HG03135 (cell line): Measurements from ENCODE around the gene RNF32.
"Not testable (repeated sequence)": the region's sequence is repeated elsewhere in the genome, so short reads cannot be mapped to it uniquely, and the experiment has no call there.

Experiments used
- ATAC-seq: cut with Tn5 transposase; IDR thresholded peaks from one replicate; pipeline ENCODE4 v1.9.1; 2021; ENCODE audit warnings: mild to moderate bottlenecking, moderate library complexity; ENCODE audit not compliant: unreplicated experiment

The RNF32 gene

DNA sequence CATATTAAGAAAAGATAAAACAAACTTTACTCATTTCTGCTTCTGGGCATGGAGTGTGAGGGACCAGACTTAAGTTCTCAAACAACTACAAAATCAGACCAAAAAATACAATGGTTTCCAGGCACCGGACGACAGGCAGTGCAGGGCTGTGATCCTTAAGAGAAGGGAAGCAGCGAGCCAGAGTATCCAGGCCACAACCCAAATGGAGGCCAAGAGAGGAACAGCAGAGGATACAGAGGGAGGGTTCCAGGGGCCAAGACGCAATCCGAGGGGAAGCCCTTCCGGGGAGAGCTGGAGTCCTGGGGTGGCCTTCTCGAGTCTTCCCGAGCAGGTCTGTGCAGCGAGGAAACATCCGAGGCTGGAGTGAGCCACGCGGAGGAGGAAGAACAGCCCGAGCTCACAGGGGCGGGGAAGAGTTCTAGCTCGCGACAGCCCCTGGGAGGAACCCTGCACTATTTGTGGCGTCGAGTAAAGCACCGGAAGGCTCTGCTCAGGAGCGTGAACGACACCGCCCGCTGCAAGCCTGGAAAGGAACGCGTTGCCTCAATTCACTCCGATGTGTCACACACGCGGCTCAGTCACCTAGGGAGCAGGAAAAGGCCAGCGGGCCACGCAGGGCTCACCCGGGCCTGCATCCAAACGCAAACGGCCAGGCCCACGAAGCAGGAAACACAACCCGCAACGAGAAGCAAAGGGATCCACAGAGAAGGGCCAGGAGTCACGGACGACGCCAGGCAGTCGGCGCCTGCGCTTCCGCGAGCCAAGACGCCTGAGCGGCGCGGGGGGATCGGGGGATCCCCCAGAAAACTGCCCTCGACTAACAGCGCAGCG lies 933 bp upstream of the RNF32 start:
- peak; percentile 3 for ATAC-seq

DNA sequence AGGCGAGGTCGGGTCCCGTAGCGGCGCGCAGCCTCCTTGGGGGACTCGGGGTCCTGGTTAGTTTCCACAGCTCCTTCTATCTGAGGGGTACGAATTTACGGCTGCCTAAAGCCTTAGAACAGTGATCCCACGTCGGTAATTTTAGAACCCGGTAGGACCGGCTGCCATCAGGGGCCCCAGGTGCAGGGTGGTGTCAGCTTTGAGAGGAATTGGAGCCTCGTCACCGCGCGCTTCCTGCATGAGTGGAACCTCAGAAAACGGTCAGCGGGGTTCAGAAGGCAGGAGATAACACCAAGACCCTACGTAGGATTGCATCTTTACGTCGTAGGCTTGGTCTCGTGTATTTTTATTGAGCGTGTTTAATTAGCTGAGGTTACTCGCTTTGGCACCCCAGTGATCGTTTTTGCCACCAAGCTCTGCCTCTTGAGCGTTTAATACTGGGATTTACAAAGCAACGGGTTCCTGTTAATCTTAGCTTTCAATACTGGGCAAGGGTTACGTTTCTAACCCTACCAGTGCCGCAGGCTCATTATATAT lies 443 bp downstream of the RNF32 start:
- ATAC-seq = peak; percentile 63

DNA sequence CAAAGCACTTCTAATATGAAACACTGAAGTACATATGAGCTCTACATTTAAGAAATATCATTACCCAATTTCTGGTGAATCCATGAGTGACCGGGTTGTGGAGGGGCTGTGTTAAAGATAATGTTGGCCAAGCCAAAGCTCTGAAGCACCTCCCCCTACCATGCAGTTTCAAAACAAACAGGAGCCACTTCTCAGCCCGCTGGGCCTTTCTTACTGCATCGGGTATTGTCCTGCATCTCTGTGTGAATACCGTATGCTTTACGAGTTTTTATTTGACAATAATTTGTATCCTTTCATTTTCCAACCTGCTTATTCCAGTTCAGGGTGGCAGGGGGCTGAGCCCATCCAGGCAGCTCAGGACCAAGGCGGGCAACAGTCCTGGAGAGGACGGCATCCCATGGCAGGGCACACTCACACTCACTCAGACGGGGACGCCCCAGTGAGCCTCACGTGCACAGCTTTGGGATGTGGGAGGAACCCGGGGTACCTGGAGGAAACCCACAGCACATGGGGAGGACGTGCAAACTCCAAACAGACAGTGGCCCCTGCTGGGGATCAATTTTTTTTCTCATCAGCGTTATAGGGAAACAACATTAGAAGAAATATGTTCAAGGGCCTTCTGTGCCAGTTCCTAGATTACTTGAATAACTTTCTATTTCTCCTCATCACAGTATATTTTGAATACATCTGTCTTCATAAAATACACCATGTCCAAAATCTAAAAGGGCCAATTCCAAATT lies 1.9 kb downstream of the RNF32 start:
- no peak for ATAC-seq

DNA sequence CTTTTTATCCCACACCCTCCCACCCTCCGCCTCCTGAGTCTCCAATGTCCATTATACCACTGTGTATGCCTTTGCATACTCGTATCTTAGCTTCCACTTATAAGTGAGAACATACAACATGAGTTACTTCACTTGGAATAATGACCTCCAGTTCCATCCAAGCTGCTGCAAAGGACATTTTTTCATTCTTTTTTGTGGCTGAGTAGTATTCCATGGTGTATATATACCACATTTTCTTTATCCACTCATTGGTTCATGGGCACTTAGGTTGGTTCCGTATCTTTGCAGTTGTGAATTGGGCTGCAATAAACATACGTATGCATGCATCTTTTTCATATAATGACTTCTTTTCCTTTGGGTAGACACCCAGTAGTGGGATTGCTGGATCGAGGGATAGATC lies 6.8 kb downstream of the RNF32 start:
- ATAC-seq = not testable (repeated sequence)

DNA sequence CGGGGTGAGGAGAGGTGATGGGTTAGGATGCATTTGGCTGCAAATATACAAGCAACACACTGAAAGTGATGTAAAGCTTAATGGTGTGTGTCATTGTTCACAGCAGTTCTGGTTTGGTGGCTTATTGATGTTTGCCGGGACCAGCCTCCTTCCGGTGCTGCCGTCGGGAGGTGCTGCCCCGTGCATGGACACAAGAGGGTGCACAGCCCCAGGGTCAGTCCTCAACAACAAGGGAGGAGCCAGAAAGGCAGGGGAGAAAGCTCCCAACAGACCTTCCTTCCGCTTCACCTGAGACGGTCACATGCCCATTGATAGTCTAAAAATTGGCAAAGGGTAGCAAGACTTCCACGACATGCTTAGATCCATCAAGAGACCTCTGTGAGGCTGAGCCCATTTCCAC lies 9.5 kb downstream of the RNF32 start:
- ATAC-seq = no peak

DNA sequence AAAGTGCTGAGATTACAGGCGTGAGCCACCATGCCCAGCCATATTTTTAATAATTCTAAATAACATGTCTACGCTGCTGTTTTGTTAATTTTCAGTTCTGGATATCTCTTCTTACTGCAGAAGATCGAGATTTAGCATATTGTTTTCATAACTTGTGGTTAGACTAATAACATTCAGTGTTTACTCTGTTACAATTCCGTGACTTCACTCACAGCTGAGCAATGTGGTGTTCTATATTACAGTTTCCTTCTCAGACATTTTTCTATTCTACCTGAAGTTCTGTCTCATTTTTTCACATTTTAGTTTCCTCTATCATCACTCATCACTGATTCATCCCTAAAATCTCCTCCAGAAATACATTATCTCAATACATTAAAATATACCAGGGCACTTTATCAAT lies 10.9 kb downstream of the RNF32 start:
- no peak for ATAC-seq

DNA sequence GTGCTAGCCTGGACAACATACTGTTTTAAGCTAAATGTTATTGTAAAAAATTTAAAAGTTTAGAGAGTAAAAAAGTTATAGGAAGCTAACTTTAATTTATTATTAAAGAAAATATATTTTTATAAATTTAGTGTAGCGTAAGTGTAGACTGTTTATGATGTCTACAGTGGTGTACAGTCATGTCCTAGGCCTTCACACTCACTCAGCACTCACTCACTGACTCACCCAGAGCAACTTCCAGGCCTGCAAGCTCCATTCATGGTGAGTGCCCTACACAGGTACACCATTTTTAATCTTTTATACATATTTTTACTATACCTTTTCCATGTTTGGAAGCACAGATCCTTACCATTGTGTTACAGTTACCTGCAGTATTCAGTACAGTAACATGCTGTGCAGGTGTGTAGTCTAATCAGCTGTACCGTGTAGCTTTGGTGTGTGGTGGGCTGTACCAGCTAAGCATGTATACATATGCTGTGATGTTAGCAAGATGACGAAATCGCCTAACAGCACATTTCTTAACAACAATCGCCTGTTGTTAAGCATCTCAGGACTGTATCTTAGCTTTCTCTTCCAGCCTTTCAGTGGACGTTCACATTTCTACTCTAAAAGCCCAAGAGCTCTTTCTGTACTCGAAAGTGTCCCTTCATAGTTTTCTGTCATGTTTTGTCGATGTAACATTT lies 12.5 kb downstream of the RNF32 start:
- ATAC-seq = no peak

DNA sequence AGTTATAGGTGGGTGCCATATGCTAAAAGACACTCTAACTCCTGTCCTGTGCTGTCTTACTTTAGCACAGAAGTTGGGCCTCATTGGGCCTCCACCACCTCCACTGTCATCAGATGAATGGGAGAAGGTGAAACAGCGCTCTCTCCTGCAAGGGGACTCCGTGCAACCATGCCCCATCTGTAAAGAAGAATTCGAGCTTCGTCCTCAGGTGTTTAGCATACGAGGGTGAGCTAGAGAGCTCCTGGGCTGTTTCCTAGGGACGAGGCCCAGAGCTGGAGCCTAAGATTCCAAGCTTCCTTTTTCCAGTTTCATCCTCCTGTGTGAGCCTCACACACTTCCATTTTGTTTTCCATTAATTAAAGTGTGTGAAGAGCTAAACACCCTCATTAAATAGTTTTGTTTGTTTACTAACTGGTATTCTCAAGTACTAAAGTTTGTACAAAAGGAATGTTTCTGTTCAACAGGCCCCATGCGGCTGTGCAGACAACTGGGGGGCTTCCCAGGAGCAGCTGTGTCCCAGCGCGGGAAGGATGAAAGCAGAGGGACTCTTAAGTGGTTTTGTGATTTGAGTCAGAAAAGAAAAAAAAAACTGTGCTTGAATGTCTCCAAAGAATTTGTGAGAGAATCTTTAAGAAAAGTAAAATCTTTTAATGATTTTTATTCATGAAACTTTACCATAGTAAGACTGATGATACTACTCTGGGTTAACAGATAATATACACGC lies 14.1 kb downstream of the RNF32 start:
- ATAC-seq = no peak

DNA sequence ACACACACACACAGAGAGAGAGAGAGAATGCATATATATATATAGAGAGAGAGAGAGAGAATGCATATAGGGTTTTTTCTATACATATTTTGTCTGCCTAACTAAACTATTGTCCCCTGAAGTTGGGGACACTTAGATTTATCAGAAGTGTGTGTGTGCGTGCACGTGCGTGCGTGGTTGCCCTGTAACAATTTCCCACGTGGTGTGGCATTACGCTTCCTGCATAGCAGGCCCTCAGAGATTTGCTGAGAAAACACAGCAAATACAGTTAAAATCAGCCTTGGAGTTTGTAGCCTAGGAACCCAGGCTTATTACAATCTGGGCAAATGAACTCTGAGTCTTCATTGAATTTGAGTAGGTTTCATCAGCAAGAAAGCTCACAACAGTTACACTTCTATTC lies 14.7 kb downstream of the RNF32 start:
- ATAC-seq = no peak

DNA sequence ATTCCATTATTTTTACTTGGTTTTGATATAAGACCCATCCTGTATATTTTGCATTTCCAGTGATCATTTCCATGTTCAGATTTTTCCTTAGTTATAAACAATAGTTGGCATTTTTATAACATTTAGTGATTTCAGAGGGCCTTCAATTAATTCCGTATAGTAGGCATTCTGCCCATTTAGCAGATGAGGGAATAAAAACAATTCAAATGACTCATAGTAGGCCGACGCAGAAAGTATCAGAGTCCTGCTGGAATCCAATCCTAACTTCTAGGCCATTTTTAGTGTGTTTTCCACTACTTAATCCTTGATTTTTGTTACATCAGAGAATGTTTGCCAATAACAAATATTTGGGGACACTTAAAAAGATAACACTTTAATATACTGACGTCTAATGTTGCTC lies 15.4 kb downstream of the RNF32 start:
- ATAC-seq = no peak

DNA sequence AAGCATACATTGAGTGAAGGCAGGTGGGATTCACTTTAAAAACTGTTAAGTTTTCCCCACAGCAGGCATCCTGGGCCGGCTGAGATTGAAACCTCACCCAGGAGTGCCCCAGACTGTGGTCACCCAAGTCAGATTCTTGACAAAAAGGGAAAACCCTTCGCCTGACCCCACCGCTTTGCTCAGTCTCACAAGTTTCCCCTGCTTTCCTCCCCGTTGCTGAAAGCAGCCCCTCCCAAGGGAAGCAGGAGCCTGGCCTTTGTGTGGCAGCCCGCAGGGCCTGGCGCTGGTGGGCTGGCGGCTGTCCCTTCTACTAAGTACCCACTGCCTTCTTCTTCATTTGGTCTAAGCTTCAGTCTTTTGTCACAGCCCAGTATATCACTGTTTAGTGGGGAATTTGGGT lies 16.0 kb downstream of the RNF32 start:
- no peak for ATAC-seq

DNA sequence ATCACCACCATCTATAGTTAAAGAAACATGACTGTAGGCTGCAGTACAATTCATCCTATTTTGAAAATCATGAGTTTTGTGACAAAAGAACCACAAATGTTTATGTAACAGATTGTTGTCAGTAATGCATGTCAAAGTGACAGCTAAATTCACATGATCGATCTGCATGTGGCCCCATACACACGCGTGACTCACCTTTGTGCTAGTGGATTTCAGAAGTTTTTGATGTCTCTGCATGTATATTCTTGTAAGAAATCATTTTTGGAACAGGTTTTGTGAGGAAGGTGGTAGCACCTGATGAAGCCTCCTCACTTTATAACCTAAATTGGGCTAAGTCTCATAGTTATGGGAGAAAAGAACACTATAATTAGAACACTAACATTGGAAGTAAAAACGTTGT lies 17.1 kb downstream of the RNF32 start:
- ATAC-seq = no peak

DNA sequence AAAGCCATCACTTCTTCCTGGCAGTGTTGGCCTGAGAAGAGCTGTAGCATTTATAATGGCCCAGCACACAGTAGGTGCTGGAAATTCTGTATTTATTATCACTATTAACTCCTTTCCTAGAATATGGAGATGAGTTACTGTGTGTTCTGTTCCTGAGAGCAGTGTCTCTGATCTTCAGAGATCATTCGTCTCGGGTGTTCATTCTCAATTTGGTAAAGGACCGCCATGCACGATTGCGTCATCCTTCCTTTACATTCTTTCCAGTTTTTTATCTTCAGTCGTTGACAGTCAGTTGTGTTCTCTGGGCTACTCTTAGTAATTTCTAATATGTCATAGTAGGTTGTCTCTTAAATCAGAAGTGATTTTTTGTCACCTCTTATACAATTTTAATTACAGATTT lies 18.6 kb downstream of the RNF32 start:
- ATAC-seq = no peak

DNA sequence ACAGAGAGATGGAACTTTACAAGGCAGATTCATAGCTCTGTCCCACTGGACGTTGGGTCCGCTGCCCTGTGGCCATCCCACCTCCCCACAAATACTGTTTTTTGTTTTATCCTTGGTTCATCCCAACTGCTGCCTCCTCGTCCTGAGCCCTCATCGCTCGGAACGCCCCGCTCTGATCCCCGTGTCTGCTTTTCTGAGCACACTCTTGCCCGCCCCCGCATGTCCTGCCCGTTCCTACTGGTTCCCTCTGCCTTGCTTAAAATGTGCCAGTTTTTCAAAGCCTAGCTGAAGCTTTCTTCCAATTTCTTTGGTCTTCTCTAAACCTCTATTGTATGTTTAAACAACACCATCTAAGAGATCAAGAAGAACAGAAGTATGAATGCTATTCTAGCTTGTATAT lies 19.4 kb downstream of the RNF32 start:
- no peak for ATAC-seq

DNA sequence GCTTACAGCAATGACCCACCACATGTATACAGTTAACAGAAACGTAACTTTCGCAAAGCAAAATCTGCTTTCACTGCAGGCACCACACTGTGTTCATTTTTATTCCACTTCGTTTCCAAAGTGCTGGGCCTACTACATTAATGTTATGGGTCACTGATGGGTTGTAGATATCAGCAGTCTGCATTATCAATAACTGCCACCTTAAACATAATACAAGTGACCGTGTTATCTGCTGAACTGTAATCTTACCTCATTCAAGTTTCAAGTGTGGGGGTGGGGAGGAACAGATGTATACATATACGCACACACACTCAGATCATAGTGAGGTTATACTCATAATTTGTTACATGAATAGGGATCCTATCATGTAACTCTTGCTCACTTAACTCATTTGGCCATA lies 21.1 kb downstream of the RNF32 start:
- ATAC-seq = no peak

DNA sequence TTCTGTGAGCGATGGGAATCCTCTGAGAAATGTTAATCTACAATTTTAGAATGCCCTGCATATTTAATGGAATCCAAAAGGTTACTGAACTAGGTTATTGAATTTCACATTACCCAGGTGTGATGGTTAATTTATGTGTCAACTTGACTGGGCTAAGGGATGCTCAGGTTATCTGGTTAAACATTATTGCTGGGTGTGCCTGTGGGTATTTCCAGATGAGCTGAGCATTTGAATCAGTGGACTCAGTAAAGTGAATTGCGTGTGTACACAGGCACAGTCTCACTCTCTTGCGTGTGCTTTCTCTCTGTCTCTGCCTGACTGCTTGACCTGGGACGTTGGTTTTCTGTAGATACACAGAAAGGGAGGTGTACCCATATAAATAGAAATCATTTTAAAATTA lies 21.7 kb downstream of the RNF32 start:
- ATAC-seq = no peak

DNA sequence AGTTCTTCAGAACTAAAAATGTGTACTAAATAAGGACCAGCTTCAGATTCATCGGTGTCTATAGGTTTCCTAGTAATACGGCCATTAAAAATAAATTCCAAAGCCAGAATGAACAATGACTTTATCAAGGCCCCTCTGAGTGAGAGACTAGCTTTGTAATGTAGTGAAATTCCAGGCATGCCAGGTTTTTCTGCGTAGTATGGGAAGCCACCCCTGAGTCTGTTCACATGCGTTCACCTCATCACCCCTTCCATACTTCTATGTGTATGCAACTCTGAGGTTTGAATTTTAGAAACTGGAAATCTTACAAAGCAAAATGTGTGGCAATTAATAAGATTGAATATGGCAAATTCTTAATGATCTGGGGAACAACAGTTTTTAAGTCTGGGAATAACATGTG lies 24.5 kb downstream of the RNF32 start:
- no peak for ATAC-seq

DNA sequence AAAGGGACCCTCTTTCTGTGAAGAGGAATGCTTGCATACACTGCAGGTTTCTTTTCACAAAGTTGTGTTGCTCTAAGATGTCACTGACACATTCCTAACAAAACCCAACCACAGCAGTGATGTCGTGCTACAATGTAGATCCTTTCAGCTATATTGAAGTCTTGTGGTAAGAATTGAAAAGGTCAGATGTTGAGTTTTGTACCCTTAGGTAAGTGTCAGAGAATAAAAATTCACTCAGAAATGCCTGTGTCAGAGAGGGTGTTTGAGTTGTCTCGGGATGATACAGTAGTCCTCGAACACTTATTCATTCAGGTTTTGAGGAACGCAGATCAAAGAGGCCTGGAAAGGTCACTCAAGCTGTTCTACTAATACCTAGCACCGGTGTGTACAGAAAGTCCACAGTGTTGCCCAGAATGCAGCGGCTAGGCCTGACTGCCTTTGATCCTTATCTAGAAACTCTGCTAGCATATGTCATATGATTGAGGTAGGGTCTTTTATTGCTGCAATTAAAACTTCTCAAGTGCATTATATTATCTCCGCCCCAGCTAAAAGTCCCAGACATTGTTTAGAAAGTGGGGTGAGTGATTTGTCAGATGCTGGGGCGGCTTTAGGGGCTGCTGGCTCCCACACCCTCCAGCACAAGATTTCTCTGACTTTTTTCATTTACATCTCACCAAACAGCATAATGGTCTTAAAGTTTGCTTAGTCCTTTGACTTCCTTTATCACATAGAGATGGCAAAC lies 26.0 kb downstream of the RNF32 start:
- ATAC-seq = no peak

DNA sequence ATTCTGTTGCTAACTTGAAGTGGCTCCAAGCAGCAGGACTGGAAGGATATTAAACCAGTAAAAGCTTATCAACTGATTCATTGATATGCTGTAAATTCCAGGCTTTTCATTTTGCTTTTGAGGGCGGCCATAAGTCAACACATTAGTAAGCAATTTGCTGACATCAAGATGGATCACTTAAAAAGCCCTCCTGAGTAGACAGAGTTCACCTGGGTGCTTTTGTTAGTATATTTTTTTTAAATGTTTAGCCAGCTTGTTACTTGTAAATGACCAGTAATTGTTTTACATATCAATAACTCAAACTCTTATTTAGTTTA lies 26.5 kb downstream of the RNF32 start:
- no peak for ATAC-seq

DNA sequence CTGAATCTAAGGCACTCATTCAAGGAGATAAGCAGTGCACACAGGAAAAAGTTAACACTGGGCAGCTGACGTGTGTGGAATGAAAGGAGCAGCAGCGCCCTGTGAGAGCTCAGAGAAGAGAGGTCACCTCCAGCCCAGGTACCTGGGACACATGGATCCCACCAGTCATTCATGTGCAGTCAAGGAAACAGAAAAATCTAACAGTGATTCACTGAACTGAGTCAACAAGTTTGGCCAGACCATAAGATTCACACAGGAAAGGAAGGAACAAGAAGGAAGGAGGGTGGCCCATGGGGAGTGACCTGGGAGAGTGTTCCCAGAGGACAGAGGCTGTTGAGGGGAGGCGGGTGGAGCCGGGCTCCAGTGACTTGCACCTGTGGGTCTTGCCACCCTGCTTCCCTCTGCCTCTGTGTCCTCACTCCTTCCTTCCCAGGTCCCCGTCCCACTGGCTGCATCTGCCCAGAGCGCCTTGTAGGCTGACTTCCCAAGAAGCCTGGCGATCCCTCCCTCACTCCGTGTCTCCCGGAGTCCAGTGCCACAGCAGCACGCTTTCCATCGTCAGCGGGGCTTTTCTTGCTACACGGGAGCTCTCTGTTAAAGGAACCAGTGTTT lies 27.7 kb downstream of the RNF32 start:
- no peak for ATAC-seq
